Adrenal gland (tissue), 12 donors: ENCODE data around the gene TUBA4B. TPM values are rescaled to one million over a fixed set of nuclear protein-coding genes. Genes with fewer than 3 reads are reported as not detected.

Experiments
- DNase-seq, 7 donors: peaks; one replicate each; pipeline ENCODE4 v3.0.0-alpha.2; 2019 to 2020
- H3K27ac ChIP-seq, 5 donors: fragments of 200-600 bp; sonication (generic) in 4 of 5; 1 replicate in 3 of 5; 2 replicates in 2 of 5; pipeline versions ENCODE4 v1.5.1 to v1.8.0; 2016 to 2020; ENCODE audit warnings: mild to moderate bottlenecking in 1 of 5
- H3K27me3 ChIP-seq: fragments of 200-600 bp; 2 replicates; pipeline ENCODE4 v1.8.0; 2021
- H3K36me3 ChIP-seq, 2 donors: fragments of 200-600 bp; replicated peaks in 1 of 2; 1 replicate in 1 of 2; 2 replicates in 1 of 2; pipeline versions ENCODE4 v1.5.1 to v1.8.0; 2018 to 2022
- H3K4me1 ChIP-seq, 2 donors: fragments of 200-600 bp; replicated peaks in 1 of 2; 1 replicate in 1 of 2; 2 replicates in 1 of 2; pipeline versions ENCODE4 v1.5.1 to v1.8.0; 2018 to 2021
- H3K4me3 ChIP-seq, 4 donors: fragments of 200-600 bp; sonication (generic) in 3 of 4; one replicate each; pipeline ENCODE4 v1.5.1; 2016 to 2018
- H3K9me3 ChIP-seq, 3 donors: fragments of 200-600 bp; sonication (generic) in 1 of 3; replicated peaks in 1 of 3; 1 replicate in 2 of 3; 2 replicates in 1 of 3; pipeline versions ENCODE4 v1.5.1 to v1.8.0; 2016 to 2021
- CTCF ChIP-seq, 6 experiments: fragments of 450-650 bp in 4 of 6; fragments of 200-600 bp in 2 of 6; sonication (generic) in 1 of 6; IDR thresholded peaks; 1 replicate in 5 of 6; 2 replicates in 1 of 6; pipeline versions ENCODE4 v1.5.1 to v1.8.0; 2016 to 2021; ENCODE audit warnings: antibody characterized with exemption in 6 of 6, mild to moderate bottlenecking in 2 of 6, moderate library complexity in 1 of 6
- POLR2A ChIP-seq, 2 donors: fragments of 450-650 bp; IDR thresholded peaks; one replicate each; pipeline ENCODE4 v1.6.1; 2017; ENCODE audit warnings: antibody characterized with exemption in 2 of 2, mild to moderate bottlenecking in 2 of 2, moderate library complexity in 1 of 2
- WGBS, 4 donors: extraction: QIAGEN DNeasy Blood & Tissue Kit in 2 of 4; methylation state at CpG; one replicate each; pipeline versions ENCODE4 v1.1.5 to v1.1.7; 2013 to 2017; 5-methylcytosine and 5-hydroxymethylcytosine counted together
- intact Hi-C, 2 donors: fragments of 100-400 bp; cut with DNase I; formaldehyde crosslinking; loops; one replicate each; pipeline versions ENCODE4 v1.14.1 to v1.15.0; 2022 to 2023
- polyA plus RNA-seq, 3 donors: library from polyadenylated mRNA; stranded (reverse); fragments of 200-250 nt in 2 of 3; fragments of 350-450 nt in 1 of 3; fragmentation: Illumina TruSeq in 1 of 3; extraction: RNeasy Lipid Tissue Mini Kit (QIAGEN cat#74804) in 1 of 3; gene quantifications; one replicate each; pipeline ENCODE4 v1.2.3, GENCODE V29; 2013 to 2014
- total RNA-seq, 9 donors: library from RNA; depleted of rRNA in 4 of 9; stranded (reverse); fragments of >200 nt in 4 of 9; fragments of 120-200 nt in 1 of 9; fragmentation: NEBNext Ultra II Directional in 1 of 9; extraction: Animal tissue kit (Norgen Biotek cat#: 25700) in 1 of 9; gene quantifications; one replicate each; pipeline versions ENCODE4 v1.1.0 to v1.2.4, GENCODE V29; 2013 to 2023
- donor health status: healthy with polysubstance abuse.
- donor health status: Bipolar disorder and iron deficiency.
- donor health status: DM: yes; HTN: yes; CAD: no.
- donor health status: DM: no; HTN: no; CAD: no.
- donor health status: DM: no; HTN: no; CAD: no.
- donor health status: DM: yes; HTN: yes; CAD: no.

Gene TUBA4B
- total and polyA plus RNA-seq, 12 donors, result 0.07 to 0.14 TPM; not detected in 10

- peaks cover 0 to 17% of the 10 kb centered on the region in 2 donors for H3K36me3 ChIP-seq
- intact Hi-C loops, result loop anchor here (10.0 kb wide), 1 partner anchor 48 kb away; no protein-coding TSS in a partner anchor
- WGBS, 4 donors, result 93 to 97% (median 94%) methylated on average over 10 of the region's 10 CpGs
- no peaks in the 10 kb centered on the region for H3K9me3 ChIP-seq
- peak overlapping the region in 2 of 5 donors; percentile 18 to 90 for H3K27ac ChIP-seq
- H3K4me1 ChIP-seq, result peaks cover 29 to 36% of the 10 kb centered on the region in 2 donors
- no peak overlapping the region for H3K4me3 ChIP-seq
- no peak for TF ChIP-seq CTCF (IDR thresholded peaks at IDR 0.05)
- TF ChIP-seq POLR2A (IDR thresholded peaks at IDR 0.05), result no peak
- DNase-seq, result no peak
- H3K27me3 ChIP-seq, result no peaks in the 10 kb centered on the region
These were observed 6.5 kb upstream of the TUBA4B start for GRCh38 chr2:219246559-219246958.

- H3K4me3 ChIP-seq, result no peak overlapping the region
- H3K27ac ChIP-seq, result peak overlapping the region in 2 of 5 donors; percentile 76 to 90
- peaks cover 33 to 44% of the 10 kb centered on the region in 2 donors for H3K4me1 ChIP-seq
- intact Hi-C loops, result loop anchor here (10.0 kb wide), 1 partner anchor 47 kb away; no protein-coding TSS in a partner anchor
- 81 to 90% (median 84%) methylated on average over 7 to 17 of the region's 17 CpGs for WGBS, 4 donors
- H3K9me3 ChIP-seq, result no peaks in the 10 kb centered on the region
- peaks cover 0 to 17% of the 10 kb centered on the region in 2 donors for H3K36me3 ChIP-seq
- no peak for TF ChIP-seq POLR2A (IDR thresholded peaks at IDR 0.05)
- TF ChIP-seq CTCF (IDR thresholded peaks at IDR 0.05), result no peak
- no peaks in the 10 kb centered on the region for H3K27me3 ChIP-seq
- DNase-seq, result no peak
These were observed 5.1 kb upstream of the TUBA4B start for GRCh38 chr2:219247678-219248642.

- 71 to 84% (median 78%) methylated on average over 2 of the region's 2 CpGs for WGBS, 4 donors
- no peaks in the 10 kb centered on the region for H3K27me3 ChIP-seq
- intact Hi-C loops, result loop anchor here (10.0 kb wide), 1 partner anchor 46 kb away; no protein-coding TSS in a partner anchor
- H3K4me3 ChIP-seq, result no peak overlapping the region
- H3K27ac ChIP-seq, result peak overlapping the region in 4 of 5 donors; percentile 56 to 90 (median 74)
- TF ChIP-seq CTCF (IDR thresholded peaks at IDR 0.05) (no peak), POLR2A (IDR thresholded peaks at IDR 0.05) (no peak)
- peaks cover 0 to 17% of the 10 kb centered on the region in 2 donors for H3K36me3 ChIP-seq
- no peak for DNase-seq
- no peaks in the 10 kb centered on the region for H3K9me3 ChIP-seq
- H3K4me1 ChIP-seq, result peaks cover 37 to 52% of the 10 kb centered on the region in 2 donors
These were observed 4.2 kb upstream of the TUBA4B start for GRCh38 chr2:219248845-219249202.

GRCh38 chr2:219249203-219249980 is 3.7 kb upstream of the TUBA4B start:
- Histone ChIP-seq H3K27me3 (no peaks in the 10 kb centered on the region), H3K9me3 (no peaks in the 10 kb centered on the region), H3K4me3 (no peak overlapping the region), H3K27ac (peak overlapping the region; percentile 29 to 90 (median 71)), H3K4me1 (peaks cover 37 to 54% of the 10 kb centered on the region in 2 donors), H3K36me3 (peaks cover 0 to 17% of the 10 kb centered on the region in 2 donors)
- TF ChIP-seq POLR2A (IDR thresholded peaks at IDR 0.05) (peak; percentile 23 to 65), CTCF (IDR thresholded peaks at IDR 0.05) (no peak)
- DNase-seq, result peak; percentile 73 to 90 (median 87)
- intact Hi-C loops, result loop anchor here (10.0 kb wide), 1 partner anchor 45 kb away; no protein-coding TSS in a partner anchor
- WGBS, 4 donors, result 29 to 63% (median 33%) methylated on average over 2 to 7 of the region's 7 CpGs
